ENCODE results near the gene C3orf18.
A peak's percentile ranks its signal among the peaks of the same experiment; 100 is the strongest.

Gene C3orf18

DNA sequence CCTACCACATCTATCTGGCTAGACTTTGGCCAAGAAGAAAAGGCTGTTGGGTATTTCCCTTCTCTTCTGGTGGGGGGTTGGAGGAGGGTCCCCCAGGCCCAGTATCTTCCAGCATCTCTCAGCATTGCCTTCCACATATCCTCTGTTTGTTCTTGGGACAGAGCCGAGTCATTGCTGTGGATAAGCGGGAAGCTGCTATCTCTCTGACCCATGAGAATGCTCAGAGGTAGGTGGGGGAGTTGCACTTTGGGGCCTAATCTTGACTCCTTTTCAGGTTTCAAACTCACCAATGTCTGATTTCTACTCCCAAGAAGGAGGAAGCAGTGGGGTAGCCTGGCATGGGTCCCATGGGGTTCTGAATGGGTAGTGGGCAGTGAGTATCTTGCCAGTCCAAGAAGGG is 9.8 kb upstream of the C3orf18 start:
- DNase-seq: no peak

DNA sequence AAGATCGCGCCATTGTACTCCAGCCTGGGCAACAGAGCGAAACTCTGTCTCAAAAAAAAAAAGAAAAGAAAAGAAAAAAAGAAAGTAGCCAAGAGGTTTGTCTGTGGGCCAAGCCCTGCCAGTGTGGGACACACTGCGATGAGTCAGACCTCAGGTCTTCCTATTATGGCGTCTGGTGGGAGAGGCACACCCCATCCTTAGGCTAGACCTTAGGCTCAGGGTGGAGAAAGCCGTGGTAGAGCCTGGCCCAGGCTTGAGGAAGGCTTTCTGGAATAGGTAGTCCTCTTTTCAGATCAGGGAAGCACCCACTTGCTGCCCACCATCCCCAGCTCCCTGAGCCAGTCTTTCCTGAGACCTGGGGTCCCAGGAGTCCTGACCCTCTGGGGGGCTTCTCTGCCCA is 7.8 kb upstream of the C3orf18 start:
- no peak for DNase-seq

DNA sequence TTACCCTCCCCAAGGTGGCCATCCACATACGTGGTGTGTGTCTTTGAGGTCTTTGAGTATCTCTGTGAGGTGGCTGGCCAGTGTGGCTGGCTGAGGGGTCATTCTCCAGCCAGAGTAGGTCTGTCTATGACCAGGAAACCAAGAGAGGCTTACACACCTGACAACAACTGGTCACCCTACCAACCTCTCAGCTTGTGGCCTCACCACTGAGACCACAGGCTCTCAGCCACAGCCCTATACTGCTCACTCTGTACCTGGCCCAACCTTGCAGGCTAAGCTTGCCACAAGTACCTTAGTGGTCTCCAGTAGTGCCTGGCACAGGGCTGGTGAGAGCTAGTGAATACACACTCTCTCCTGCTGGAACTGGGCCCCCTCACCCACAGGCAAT is 6.9 kb upstream of the C3orf18 start:
- DNase-seq: no peak

DNA sequence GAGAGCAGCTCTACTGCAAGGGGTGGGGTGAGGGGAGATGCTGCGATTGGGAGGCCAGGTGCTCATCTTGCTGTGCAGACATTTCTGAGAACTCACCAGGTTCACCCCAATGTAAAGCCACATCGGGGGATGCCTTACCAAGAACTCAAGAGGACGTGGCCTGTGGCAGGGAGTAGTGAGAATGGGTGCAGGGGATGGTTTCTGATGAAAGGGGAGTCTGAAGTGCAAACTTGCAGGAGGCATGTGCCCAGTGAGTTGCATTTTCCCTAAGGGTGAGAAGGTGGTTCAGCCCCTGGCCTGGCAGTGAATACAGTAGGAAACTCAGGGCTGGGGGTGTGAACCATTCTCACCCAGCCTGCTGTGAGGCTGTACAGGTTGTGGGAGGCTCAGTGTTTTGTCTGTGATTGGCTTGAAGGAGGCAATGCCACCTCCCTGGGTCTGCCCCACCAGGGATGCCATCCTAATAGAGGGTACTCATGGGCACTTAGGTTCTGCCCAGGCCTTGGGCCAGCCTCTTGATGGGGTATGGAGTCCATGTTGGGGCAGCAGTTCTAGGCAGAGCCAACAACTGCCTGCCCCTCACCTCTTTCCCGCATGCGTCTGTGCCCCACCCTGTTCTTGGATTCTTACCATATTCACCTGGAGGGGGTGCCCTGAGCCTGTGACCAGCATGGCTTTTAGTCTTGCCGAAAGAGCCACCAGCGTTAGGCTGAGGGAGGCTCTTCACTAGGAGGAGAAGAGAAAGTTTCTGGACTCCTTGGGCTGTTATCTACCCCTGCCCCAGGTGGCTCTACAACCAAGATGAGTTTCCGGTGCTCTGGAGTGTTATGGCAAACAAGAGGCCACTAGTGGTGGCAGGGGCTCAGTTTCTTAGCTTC is 6.3 kb upstream of the C3orf18 start:
- no peak for DNase-seq

DNA sequence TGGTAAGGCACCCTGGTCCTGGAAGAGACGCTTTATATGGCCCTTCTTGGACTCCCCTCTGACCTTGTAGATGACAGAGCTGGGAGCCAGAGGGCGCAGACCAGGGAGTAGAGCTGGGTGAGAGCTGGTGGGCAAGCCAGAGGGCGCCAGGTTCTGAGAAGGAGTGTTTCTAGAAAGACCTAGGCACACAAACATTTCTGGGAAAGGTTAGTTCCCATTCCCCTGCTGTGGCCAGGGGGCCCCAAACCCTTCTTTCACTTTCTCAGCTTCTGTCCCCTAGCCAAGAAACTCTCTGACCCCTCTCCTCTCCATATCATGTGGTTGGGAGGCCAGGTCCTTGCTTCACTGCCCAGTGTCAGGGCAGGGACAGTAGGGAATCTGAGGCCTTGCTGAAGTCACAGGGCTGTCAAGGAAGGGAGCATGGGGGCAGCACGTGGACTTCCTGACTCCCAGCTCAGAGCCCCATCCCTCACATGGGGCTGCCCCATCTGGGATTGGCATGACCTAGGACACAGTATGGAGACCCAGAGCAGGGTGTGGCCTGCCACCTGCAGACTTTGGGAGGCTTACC is 5.3 kb upstream of the C3orf18 start:
- DNase-seq: no peak

DNA sequence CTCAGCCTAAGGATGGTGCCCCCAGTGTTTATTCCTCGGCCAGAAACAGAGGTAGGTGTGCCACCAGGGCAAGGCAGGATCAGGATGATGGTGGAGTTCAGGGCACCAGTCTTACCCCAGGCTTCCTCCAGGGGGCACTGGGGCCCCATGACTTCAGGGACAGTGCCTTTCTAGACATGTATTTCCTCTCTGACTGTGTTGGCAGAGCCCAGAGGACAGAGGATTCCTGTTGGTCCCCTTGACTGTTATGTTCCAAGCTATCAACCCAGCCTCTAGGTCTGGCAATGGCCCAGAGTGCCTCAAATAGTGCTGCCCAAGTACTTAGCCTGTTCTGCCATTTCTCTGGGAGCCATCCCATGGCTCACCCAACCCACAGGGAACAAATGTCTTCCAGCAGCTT is 4.6 kb upstream of the C3orf18 start:
- peak; percentile 84 for DNase-seq

DNA sequence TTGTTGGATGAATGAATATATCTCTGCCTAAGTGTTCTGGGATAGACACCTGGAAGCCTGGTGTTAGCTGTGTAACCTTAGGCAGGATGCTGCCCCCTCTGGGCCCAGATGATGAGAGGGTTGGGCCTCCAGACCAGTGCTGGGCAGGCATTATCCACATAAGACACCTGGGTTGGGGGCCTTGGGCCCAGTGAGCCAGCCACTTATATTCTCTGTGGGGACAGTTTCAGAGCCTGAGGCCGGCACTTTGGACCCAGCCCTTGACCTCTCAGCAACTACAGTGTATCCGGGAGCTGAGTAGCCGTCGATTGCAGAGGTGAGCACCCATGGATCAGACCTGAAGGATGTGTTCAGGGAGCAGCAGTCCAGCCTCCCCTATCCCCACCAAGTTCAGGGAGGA is 3.9 kb upstream of the C3orf18 start:
- DNase-seq: no peak

DNA sequence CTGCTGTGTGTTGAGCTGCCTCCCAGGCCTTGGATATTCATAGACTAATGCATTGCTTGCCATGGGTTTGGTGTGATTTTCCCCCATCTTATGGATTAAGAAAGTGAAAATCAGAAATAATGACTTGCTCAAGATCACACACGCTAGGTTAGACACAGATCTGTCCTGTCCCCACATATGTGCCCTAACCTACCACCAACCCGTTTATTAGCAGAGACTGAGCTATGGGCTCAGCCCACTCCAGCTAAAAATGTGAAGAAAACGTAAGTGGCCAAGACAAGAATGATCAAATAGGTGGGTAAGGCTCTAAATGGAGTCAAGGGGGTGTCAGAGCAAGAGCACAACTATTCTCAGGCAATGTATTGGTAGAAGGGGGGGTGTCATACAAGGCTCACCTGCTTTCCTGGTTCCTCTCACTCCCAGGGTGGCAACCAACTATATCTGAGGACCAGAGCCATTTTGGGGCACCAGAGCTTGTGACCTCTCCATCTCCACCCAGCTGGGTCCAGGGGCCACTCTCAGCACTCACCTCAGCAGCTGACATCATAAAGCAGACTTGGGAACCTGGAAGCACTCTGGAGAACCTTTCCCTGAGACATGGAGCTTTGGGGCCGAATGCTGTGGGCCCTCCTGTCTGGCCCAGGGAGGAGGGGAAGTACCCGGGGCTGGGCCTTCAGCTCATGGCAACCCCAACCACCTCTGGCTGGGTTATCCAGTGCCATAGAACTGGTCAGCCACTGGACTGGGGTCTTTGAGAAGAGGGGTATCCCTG is 3.1 kb upstream of the C3orf18 start:
- no peak for DNase-seq

DNA sequence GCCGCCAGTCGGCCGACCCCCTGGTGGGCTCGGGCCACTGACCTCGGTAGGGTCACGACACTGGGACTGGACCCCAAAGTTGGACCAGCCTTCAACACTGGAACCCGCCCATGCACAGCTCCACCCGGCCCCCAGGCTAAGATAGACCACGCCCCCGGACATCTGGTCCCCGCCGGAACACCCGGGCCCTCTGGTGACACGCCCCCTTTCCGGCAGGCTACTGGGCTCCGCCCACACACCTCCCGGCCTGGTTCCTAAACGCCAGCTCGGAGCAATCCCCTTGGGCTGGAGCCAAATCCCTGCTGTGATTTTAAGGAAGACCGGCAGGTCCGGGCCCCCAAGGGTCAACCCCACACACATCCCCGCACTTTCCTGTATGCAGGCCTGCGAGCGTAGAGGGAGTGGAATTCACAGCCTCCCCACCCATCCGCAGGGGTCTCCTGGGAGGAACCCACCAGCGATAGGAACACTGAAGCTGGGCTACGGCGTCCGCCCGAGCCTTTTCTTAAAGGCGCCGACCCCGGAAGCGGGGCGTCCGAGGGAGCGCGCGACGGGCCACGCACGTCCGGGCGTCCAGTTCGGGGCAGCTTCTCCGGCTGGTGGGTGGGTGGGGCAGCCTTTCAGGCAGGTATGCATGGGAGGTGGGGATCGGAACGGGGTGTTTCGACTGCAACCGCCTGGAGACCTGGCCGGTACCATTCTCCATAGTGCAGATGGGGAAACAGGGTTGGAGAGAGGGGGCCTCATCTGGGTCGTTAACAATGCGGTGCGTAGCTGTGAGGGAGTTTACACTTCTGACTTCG is 1.6 kb upstream of the C3orf18 start, which contains the start of gene HEMK1:
Gene HEMK1, plus strand, starts transcription at position 576 of the 803 bp plus-strand sequence. CDS start 1,583 bp downstream, outside the sequence.
- DNase-seq: peak; percentile 97

DNA sequence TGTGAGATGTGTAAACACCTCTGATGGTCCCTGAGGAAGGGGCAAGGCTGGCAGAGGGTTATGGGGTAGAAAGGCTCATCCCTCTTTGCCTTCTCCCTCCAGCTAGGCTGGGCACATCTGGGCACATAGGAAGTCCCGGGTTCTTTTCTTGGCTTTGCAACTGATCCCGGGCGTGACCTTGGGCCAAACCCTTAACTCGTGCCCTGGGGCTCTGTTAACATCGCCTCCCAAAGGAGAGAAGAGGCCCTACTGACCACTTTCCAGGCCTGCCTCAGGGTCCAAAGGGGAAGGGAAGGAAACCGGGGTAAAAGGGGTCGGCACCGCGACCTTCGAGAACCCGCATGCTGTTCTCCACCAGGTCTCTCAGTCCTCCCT is 549 bp downstream of the C3orf18 start:
- DNase-seq: no peak

DNA sequence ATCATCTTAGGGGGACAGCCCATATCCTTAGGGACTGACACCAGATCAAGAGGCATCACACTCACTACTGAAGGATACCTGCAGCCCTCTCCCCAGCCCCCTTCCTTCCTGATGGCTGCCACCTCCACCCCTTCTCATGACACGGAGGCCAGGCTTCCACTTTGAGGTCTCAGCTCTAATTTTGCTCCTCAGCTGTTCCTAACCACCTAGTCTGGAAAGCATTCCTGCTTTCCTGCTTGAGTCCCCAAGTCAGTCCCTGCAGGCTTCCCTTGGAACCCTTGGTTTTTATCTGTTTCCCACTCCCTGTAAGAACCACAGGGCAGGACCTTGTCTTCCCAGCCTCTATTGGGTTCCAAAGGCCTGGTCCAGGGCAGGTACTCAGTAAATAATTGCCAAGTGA is 3.2 kb downstream of the C3orf18 start:
- DNase-seq: no peak

DNA sequence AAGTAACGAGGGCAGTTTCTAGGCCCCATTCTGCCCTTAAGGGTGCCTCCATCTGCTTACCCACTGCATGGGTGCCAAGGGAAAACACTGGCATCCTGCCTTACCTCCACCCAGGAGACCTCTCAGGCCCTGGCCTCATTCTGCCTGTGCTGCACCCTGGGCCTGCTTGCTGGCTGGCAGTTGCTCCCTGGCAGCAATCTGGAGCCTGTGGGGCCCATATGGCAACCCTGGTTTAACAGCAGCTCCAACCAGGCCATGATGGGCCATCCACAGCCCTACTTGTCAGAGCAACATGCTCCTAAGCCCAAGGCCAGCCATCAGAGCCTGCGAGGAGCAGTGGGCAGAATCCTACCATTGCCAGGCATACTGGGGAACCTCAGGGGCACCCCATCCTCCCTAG is 3.7 kb downstream of the C3orf18 start:
- DNase-seq: no peak

DNA sequence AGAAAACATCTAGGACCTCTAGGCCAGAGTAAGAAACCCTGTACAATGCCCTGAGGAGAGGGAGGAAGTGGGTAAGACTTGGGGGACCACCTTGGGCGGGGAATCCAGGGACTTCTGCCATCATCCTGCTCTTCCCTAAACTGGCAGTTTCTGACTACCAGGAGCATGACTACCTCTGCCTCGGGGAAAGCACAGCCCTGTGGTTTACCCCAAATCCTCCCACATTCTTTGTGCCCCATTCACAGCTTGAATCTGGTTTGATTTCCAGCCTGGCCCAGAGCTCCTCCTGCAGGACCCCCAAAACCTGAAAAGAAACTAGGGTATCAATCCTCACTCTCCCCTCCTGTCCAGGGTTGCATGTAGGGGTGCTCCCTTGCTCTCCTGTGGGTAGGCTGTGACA is 4.7 kb downstream of the C3orf18 start:
- DNase-seq: no peak

DNA sequence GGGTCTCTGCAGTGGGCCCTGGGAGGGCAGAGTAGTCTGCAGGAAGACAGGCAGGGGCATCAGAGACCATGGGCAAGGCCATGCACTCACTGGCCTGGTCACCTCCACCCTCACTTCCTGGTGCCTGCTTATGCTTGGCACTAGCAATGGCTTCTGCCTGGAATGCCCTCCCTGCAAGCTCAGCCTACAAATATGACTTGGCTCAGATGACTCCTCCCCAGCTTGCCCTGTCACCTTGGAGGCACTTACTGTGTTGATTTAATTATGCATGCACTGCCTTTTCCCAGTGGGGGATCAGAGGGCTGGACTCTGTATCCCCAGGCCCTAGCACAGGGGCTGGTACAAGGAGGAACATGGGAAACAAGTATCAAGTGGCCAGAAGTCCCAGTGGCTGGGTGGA is 7.8 kb downstream of the C3orf18 start:
- DNase-seq: no peak

DNA sequence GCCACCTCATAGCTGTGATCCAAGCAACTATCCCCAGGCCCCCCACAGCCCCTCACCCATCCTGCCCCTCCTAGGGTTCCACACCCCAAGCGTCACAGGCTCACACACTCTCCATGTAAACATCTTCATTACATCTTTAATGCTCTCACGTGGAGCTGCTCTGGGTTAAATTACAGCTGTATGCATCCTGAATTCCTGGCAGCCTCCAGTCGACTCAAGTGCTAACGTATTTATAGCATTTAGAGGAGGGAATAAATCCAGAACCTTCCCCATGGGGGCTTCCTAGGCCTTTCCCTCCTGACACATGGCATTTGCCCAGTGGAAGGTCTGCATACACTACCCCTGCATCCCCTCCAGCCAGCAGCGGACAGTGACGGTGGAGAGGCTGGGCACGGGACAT is 9.6 kb downstream of the C3orf18 start:
- no peak for DNase-seq

DNA sequence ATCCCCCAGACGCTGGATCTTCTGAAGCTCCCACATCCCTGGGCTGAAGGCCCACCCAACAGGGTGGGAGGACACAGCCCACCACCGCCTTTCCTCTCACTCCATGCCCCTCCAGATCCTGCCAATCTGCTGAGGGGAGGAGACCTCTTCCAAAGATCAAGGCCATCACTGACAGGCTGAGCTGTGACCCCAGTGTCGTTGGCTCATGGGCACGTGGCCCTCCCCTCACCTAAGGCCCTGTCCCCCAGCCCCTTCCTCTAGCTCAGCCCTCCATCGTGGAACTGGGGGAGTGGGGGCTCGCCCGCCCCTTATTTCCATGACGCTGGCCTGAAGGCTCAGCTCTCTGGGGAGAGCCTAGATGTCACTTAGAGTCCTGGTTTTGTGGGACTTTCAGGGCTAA is 10.4 kb downstream of the C3orf18 start:
- DNase-seq: no peak

DNA sequence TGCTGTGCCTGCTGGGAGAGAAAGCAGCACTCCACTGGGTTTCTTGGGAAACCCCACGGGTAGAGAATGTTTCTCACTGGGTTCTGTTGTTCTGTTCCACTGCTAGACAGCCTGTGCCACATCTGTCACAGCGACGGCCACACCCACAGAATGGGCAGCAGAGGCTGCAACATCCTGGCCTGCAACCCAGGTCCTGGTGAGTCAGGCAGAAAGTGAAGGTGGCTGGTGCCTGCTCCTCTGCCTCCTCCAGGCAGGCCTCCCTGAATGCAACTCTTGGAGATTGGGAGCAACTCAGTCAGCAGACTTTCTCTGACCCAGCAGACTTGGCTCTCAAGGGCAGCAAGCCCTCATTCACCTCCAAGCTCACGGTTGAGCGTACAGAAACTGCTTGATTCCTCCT is 13.0 kb downstream of the C3orf18 start:
- no peak for DNase-seq

DNA sequence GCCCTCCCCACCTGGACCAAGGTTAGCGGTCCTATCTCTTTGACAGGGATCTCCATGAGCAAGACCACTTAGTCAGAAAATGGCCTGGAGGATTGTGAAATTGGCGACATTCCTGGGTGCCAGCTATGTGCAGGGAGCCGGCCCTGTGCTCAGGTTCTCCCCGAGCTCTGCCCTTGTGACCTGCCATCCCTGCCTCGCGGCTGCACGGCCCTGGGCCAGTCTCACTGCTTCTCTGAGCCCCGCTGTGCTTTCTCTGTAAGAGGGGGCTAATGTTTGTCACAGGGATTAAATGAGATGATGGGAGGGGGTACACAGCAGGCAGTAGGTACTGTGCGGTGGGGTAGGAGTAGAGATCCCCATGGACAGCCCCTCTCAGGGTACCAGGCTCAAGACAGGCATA is 14.9 kb downstream of the C3orf18 start:
- no peak for DNase-seq

DNA sequence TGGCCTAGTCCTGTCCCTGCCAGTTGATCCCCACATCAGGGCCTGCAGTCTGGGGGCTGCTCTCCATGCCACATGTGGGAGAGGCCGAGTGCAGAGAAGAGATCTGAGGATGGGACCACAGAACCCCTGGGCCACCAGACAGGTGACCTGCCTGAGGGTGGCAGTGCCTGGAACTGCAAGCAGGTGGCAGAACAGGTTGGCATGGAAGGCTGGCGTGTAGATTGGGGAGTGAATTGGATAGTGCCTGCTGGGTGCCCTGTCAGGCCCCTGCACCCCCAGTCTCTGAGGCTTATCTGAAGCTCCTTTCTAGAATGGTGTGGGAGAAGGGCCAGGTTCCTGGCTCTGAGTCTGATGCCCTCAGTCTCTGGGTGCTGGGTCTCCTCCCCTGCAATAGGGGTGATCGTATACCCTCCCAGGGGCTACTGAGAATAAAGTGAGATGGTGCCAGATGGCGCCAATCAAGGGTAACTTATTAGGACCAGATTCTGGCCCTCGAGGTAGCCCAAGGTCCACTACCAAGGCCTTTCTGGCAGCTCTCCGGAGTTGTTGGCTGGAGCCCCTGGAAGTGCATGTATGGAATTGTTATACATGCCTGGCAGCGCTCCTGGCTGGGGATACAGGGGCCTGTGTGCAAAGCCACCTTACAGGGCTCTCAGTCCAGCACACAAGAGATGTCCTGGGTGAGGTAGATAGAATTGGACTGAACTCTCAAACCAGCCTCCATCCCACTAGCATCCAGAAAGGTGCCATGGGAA is 15.7 kb downstream of the C3orf18 start:
- no peak for DNase-seq

DNA sequence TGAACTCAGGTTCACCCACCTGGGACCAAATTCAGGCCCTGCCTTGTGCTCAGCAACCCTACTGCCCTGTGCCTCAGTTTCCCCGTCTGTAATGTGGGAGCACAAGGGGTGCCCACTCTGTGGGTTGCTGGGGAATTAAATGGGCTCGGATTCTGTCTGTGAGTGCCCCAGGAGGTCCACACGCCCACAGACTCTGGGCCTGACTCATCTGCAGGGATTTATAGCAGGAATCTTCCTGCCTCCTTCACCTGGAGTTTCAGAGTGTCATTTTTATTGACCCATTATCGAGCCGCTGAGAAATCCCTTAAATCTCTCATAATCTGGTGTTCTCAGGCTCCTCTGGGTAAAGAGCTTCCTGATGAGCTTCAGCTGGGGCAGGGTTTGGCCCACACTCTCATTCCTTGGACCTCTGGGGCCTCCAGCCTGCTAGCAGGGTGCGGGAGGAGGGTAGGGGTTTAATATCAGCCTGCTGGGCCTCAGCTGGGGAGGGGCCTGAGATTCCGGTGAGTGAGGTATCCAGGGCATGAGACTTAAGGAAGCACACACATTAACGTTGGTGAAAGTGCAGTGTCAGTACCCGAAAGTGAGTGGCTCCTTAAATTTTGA is 16.4 kb downstream of the C3orf18 start:
- no peak for DNase-seq

DNA sequence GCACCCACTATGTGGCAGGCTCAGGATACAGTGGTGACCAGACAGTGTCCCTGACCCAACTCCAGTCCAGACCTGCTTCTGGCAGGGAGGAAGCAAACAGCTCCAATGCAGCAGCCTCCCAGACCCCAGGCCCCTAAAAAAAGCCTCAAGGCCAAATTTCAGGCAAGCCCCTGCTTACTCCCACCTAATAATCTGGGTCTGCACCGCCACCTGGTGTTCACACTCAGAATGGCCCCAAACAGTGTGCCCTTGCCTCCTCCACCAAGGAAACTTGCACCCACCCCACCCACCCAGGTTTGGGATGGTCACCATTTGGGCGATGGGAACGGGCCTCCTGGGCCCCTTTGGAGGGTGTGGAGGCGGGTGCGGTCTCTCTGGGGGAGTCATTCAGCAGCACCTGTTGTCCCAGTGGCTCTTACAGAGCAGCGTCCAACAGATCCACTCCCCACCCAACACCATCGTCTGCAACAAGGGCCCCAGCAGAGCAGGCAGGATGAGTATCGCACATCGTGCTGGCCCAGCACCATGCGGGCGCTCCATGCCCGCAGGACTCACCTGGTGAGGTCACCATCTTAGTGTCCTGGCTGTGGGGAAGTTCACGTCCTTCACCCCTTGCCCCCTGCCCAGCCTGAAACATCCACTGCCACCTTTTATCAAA is 17.3 kb downstream of the C3orf18 start:
- peak; percentile 82 for DNase-seq

Measured in right forelimb (tissue), 1 donor.